DMS53 treated with DMSO at 0.1 percent for 48 hours (cell line): ENCODE data around the gene CCDC200.
A peak's percentile ranks its signal among the peaks of the same experiment; 100 is the strongest.
"Not testable (repeated sequence)": the region's sequence is repeated elsewhere in the genome, so short reads cannot be mapped to it uniquely, and the experiment has no call there.

Experiments used
- DNase-seq: peaks from one replicate; lab custom pipeline; 2025; ENCODE audit not compliant: unreplicated experiment; lab: John Stamatoyannopoulos, UW

Gene CCDC200

GRCh38 chr17:43216762-43217613 lies 11.4 kb downstream of the CCDC200 start:
- DNase-seq, result no peak

GRCh38 chr17:43216369-43216761 lies 12.1 kb downstream of the CCDC200 start:
- DNase-seq, result no peak

GRCh38 chr17:43215341-43215740 lies 13.1 kb downstream of the CCDC200 start:
- DNase-seq, result no peak

- DNase-seq, result no peak
Measured at GRCh38 chr17:43213545-43213944, 14.9 kb downstream of the CCDC200 start.

GRCh38 chr17:43212641-43213490 lies 15.6 kb downstream of the CCDC200 start:
- DNase-seq, result no peak

GRCh38 chr17:43211480-43212402 lies 16.7 kb downstream of the CCDC200 start, which contains the start of gene TMEM106A:
TSS of gene TMEM106A (plus strand) at chr17:43211875. CDS start at chr17:43213042, 1,167 bp downstream.
- peak; percentile 78 for DNase-seq

GRCh38 chr17:43211123-43211479 lies 17.3 kb downstream of the CCDC200 start:
- no peak for DNase-seq

- DNase-seq, result no peak
Measured at GRCh38 chr17:43210576-43210975, 17.8 kb downstream of the CCDC200 start.

- not testable (repeated sequence) for DNase-seq
Measured at GRCh38 chr17:43203013-43203412, 25.4 kb downstream of the CCDC200 start.

- DNase-seq, result no peak
Measured at GRCh38 chr17:43200127-43200526, 28.3 kb downstream of the CCDC200 start.

- DNase-seq, result no peak
Measured at GRCh38 chr17:43199633-43200032, 28.8 kb downstream of the CCDC200 start.

GRCh38 chr17:43193251-43193650 lies 35.2 kb downstream of the CCDC200 start:
- DNase-seq, result no peak

GRCh38 chr17:43186656-43187055 lies 41.8 kb downstream of the CCDC200 start:
- not testable (repeated sequence) for DNase-seq

- DNase-seq, result no peak
Measured at GRCh38 chr17:43183921-43184320, 44.5 kb downstream of the CCDC200 start.

- peak; percentile 2 for DNase-seq
Measured at GRCh38 chr17:43176119-43176570, 52.3 kb downstream of the CCDC200 start.

- DNase-seq, result no peak
Measured at GRCh38 chr17:43175213-43176118, 53.0 kb downstream of the CCDC200 start.

GRCh38 chr17:43171586-43172487 lies 56.6 kb downstream of the CCDC200 start:
- DNase-seq, result peak; percentile 63
